ENCODE data around the gene SLC43A2. TPM values are rescaled to one million over a fixed set of nuclear protein-coding genes. Genes with fewer than 3 reads are reported as not detected.
A peak's percentile ranks its signal among the peaks of the same experiment; 100 is the strongest.

Gene SLC43A2
- total and polyA plus RNA-seq, 2 of the 13 experiments (the other 11 are each of a cell fraction or from before 2014, with no cell fraction given) = 7.3 to 20.0 TPM

DNA sequence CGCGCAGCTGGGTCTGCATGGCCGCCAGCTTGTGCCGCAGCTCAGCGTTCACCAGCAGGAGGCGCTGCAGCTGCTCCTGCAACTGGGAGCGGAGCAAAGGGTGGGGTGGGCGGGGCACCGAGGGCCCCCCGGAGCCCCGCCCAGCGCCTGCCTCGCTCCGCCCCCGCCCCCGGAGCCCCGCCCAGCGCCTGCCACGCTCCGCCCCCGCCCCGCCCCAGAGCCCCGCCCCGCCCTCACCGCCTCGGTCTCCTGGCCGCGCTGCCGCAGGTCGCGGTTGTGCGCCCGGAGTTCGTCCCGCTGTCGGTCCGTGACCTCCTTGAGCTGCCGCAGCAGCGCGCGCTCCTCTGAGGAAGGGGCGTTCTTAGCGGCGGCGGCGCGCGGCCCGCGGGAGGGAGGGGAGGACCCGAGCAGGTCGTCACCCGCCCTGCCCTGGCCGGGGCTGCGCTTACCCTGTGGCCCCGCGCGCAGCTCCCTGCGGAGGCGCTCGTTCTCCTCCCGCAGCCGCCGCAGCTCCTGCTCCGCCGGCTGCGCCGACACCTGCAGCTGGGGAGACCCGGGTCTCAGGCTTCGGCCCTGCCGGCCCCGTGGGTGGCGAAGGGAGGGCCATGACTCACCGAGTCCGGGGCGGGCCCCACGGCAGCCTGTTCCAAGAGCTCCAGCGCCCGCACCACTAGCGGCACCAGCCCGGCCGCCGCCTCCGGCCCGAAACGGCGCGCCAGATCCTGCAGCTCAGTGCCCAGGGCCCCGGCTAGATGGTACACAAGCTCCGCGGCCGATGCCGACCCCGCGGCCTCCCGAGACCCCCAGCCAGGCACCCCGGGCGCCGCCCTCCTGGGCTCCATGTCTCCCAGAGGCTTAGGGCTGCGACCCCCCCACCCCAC lies 20.6 kb upstream of the SLC43A2 start (continued):
- TF ChIP-seq, protein P1, sequence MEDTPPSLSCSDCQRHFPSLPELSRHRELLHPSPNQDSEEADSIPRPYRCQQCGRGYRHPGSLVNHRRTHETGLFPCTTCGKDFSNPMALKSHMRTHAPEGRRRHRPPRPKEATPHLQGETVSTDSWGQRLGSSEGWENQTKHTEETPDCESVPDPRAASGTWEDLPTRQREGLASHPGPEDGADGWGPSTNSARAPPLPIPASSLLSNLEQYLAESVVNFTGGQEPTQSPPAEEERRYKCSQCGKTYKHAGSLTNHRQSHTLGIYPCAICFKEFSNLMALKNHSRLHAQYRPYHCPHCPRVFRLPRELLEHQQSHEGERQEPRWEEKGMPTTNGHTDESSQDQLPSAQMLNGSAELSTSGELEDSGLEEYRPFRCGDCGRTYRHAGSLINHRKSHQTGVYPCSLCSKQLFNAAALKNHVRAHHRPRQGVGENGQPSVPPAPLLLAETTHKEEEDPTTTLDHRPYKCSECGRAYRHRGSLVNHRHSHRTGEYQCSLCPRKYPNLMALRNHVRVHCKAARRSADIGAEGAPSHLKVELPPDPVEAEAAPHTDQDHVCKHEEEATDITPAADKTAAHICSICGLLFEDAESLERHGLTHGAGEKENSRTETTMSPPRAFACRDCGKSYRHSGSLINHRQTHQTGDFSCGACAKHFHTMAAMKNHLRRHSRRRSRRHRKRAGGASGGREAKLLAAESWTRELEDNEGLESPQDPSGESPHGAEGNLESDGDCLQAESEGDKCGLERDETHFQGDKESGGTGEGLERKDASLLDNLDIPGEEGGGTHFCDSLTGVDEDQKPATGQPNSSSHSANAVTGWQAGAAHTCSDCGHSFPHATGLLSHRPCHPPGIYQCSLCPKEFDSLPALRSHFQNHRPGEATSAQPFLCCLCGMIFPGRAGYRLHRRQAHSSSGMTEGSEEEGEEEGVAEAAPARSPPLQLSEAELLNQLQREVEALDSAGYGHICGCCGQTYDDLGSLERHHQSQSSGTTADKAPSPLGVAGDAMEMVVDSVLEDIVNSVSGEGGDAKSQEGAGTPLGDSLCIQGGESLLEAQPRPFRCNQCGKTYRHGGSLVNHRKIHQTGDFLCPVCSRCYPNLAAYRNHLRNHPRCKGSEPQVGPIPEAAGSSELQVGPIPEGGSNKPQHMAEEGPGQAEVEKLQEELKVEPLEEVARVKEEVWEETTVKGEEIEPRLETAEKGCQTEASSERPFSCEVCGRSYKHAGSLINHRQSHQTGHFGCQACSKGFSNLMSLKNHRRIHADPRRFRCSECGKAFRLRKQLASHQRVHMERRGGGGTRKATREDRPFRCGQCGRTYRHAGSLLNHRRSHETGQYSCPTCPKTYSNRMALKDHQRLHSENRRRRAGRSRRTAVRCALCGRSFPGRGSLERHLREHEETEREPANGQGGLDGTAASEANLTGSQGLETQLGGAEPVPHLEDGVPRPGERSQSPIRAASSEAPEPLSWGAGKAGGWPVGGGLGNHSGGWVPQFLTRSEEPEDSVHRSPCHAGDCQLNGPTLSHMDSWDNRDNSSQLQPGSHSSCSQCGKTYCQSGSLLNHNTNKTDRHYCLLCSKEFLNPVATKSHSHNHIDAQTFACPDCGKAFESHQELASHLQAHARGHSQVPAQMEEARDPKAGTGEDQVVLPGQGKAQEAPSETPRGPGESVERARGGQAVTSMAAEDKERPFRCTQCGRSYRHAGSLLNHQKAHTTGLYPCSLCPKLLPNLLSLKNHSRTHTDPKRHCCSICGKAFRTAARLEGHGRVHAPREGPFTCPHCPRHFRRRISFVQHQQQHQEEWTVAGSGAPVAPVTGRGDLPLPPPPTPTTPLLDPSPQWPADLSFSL (CRISPR knock-in tag; IDR thresholded peaks at IDR 0.05) = 0 out of 2 replicates have a peak, but pooled peaks have one; percentile 40
- TF ChIP-seq TARDBP (CRISPR knock-in tag; IDR thresholded peaks at IDR 0.05) (no peak), KDM4B (CRISPR knock-in tag; IDR thresholded peaks at IDR 0.05) (no peak; the same call in 1 of the 2 replicates), ELF1 (CRISPR knock-in tag; IDR thresholded peaks at IDR 0.05) (no peak), WIZ (CRISPR knock-in tag; IDR thresholded peaks at IDR 0.05) (no peak)
- TF ChIP-seq, protein P2, sequence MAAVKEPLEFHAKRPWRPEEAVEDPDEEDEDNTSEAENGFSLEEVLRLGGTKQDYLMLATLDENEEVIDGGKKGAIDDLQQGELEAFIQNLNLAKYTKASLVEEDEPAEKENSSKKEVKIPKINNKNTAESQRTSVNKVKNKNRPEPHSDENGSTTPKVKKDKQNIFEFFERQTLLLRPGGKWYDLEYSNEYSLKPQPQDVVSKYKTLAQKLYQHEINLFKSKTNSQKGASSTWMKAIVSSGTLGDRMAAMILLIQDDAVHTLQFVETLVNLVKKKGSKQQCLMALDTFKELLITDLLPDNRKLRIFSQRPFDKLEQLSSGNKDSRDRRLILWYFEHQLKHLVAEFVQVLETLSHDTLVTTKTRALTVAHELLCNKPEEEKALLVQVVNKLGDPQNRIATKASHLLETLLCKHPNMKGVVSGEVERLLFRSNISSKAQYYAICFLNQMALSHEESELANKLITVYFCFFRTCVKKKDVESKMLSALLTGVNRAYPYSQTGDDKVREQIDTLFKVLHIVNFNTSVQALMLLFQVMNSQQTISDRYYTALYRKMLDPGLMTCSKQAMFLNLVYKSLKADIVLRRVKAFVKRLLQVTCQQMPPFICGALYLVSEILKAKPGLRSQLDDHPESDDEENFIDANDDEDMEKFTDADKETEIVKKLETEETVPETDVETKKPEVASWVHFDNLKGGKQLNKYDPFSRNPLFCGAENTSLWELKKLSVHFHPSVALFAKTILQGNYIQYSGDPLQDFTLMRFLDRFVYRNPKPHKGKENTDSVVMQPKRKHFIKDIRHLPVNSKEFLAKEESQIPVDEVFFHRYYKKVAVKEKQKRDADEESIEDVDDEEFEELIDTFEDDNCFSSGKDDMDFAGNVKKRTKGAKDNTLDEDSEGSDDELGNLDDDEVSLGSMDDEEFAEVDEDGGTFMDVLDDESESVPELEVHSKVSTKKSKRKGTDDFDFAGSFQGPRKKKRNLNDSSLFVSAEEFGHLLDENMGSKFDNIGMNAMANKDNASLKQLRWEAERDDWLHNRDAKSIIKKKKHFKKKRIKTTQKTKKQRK (IDR thresholded peaks at IDR 0.05; ENCODE audit: low read length) = no peak
- TF ChIP-seq, protein P3, sequence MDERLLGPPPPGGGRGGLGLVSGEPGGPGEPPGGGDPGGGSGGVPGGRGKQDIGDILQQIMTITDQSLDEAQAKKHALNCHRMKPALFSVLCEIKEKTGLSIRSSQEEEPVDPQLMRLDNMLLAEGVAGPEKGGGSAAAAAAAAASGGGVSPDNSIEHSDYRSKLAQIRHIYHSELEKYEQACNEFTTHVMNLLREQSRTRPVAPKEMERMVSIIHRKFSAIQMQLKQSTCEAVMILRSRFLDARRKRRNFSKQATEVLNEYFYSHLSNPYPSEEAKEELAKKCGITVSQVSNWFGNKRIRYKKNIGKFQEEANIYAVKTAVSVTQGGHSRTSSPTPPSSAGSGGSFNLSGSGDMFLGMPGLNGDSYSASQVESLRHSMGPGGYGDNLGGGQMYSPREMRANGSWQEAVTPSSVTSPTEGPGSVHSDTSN (CRISPR knock-in tag; IDR thresholded peaks at IDR 0.05) = no peak
- TF ChIP-seq, protein P4, sequence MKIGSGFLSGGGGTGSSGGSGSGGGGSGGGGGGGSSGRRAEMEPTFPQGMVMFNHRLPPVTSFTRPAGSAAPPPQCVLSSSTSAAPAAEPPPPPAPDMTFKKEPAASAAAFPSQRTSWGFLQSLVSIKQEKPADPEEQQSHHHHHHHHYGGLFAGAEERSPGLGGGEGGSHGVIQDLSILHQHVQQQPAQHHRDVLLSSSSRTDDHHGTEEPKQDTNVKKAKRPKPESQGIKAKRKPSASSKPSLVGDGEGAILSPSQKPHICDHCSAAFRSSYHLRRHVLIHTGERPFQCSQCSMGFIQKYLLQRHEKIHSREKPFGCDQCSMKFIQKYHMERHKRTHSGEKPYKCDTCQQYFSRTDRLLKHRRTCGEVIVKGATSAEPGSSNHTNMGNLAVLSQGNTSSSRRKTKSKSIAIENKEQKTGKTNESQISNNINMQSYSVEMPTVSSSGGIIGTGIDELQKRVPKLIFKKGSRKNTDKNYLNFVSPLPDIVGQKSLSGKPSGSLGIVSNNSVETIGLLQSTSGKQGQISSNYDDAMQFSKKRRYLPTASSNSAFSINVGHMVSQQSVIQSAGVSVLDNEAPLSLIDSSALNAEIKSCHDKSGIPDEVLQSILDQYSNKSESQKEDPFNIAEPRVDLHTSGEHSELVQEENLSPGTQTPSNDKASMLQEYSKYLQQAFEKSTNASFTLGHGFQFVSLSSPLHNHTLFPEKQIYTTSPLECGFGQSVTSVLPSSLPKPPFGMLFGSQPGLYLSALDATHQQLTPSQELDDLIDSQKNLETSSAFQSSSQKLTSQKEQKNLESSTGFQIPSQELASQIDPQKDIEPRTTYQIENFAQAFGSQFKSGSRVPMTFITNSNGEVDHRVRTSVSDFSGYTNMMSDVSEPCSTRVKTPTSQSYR (CRISPR knock-in tag; IDR thresholded peaks at IDR 0.05; ENCODE audit: borderline replicate concordance) = no peak
- TF ChIP-seq, protein P5, sequence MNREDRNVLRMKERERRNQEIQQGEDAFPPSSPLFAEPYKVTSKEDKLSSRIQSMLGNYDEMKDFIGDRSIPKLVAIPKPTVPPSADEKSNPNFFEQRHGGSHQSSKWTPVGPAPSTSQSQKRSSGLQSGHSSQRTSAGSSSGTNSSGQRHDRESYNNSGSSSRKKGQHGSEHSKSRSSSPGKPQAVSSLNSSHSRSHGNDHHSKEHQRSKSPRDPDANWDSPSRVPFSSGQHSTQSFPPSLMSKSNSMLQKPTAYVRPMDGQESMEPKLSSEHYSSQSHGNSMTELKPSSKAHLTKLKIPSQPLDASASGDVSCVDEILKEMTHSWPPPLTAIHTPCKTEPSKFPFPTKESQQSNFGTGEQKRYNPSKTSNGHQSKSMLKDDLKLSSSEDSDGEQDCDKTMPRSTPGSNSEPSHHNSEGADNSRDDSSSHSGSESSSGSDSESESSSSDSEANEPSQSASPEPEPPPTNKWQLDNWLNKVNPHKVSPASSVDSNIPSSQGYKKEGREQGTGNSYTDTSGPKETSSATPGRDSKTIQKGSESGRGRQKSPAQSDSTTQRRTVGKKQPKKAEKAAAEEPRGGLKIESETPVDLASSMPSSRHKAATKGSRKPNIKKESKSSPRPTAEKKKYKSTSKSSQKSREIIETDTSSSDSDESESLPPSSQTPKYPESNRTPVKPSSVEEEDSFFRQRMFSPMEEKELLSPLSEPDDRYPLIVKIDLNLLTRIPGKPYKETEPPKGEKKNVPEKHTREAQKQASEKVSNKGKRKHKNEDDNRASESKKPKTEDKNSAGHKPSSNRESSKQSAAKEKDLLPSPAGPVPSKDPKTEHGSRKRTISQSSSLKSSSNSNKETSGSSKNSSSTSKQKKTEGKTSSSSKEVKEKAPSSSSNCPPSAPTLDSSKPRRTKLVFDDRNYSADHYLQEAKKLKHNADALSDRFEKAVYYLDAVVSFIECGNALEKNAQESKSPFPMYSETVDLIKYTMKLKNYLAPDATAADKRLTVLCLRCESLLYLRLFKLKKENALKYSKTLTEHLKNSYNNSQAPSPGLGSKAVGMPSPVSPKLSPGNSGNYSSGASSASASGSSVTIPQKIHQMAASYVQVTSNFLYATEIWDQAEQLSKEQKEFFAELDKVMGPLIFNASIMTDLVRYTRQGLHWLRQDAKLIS (CRISPR knock-in tag; IDR thresholded peaks at IDR 0.05) = no peak

Data from HepG2 (cell line).